C4-2B (cell line): ENCODE measurements around the gene EHBP1L1.

Experiments used
- CTCF ChIP-seq: fragments of 450-650 bp; conservative IDR thresholded peaks from 2 replicates; pipeline ENCODE4 v1.5.1; 2017; ENCODE audit warnings: mild to moderate bottlenecking
- ZFX ChIP-seq: fragments of 450-650 bp; IDR thresholded peaks from 2 replicates; pipeline ENCODE4 v1.6.1; 2017

- TF ChIP-seq CTCF (no peak), ZFX (no peak)
Observed at GRCh38 chr11:65556470-65557279, 19.2 kb upstream of the EHBP1L1 start.
